ENCODE results near the gene PNN. TPM values are rescaled to one million over a fixed set of nuclear protein-coding genes. Genes with fewer than 3 reads are reported as not detected.
"Not testable (repeated sequence)": the region's sequence is repeated elsewhere in the genome, so short reads cannot be mapped to it uniquely, and the experiment has no call there.

Gene PNN
- total and polyA plus RNA-seq, 2 of the 8 experiments (the other 6 are each of a cell fraction or from before 2014, with no cell fraction given) = 27.5 to 121 TPM

DNA sequence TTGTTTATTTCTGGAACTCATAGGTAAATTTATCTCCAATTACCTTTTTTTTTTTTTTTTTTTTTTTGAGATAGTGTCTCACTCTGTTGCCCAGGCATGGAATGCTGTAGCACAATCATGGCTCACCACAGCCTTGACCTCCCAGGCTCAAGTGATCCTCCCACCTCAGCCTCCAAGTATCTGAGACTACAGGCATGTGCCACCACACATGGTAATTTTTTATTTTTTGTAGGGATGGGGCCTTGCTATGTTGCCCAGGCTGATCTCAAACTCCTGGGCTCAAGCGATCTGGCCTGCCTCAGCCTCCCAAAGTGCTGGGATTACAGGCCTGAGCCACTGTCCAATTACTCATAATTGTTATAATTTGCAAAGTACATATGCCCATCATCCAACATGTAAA, 45.4 kb downstream of the PNN start:
- FAIRE-seq; H2BK15ac ChIP-seq (ENCODE audit: low read length); H3K56ac ChIP-seq (replicated peaks; ENCODE audit: insufficient read length, low read depth, low read length); H2BK20ac ChIP-seq (ENCODE audit: low read length); H3K14ac ChIP-seq (ENCODE audit: insufficient read length); H4K5ac ChIP-seq (ENCODE audit: insufficient read length, low read depth, low read length); H3K27me3 ChIP-seq (replicated peaks in 1 of 4; ENCODE audit: control insufficient read depth in 3 of 4, extremely low read depth in 1 of 4, insufficient read depth in 3 of 4, low read length in 3 of 4); H3K18ac ChIP-seq (ENCODE audit: extremely low read depth, low read length); H3K4me3 ChIP-seq (ENCODE audit: extremely low read depth in 1 of 4, insufficient read depth in 2 of 4, low read depth in 3 of 4, low read length in 4 of 4); H2AK5ac ChIP-seq (ENCODE audit: low read depth, low read length); H3K9ac ChIP-seq (replicated peaks in 1 of 4; ENCODE audit: extremely low read depth in 1 of 4, low read depth in 3 of 4, low read length in 3 of 4); H4K91ac ChIP-seq (replicated peaks; ENCODE audit: insufficient read length, low read length); H3K27ac ChIP-seq (ENCODE audit: low read depth, low read length); DNase-seq (ENCODE audit: low read depth in 1 of 2, low spot score in 2 of 2); H3K23me2 ChIP-seq (ENCODE audit: low read depth, low read length); H2AFZ ChIP-seq (ENCODE audit: low read length); H3K9me3 ChIP-seq (ENCODE audit: insufficient read depth in 2 of 2, low read depth in 1 of 2, low read length in 1 of 2); H4K8ac ChIP-seq (ENCODE audit: extremely low read depth, insufficient read depth, low read length); H3K79me2 ChIP-seq (ENCODE audit: control insufficient read depth in 1 of 2, insufficient read depth in 2 of 2, low read length in 2 of 2); H2BK120ac ChIP-seq (replicated peaks; ENCODE audit: low read depth, low read length); H2BK5ac ChIP-seq (ENCODE audit: low read depth, low read length); H3K23ac ChIP-seq (ENCODE audit: insufficient read length); CTCF ChIA-PET (ENCODE audit: partially characterized antibody); H3K4ac ChIP-seq (replicated peaks; ENCODE audit: insufficient read length, low read depth, low read length); H3K4me1 ChIP-seq (replicated peaks in 1 of 4; ENCODE audit: control insufficient read depth in 3 of 4, insufficient read depth in 4 of 4, low read length in 3 of 4); H2BK12ac ChIP-seq (ENCODE audit: low read depth, low read length); H4K20me1 ChIP-seq (replicated peaks in 1 of 2; ENCODE audit: control insufficient read depth in 1 of 2, insufficient read depth in 2 of 2, low read length in 2 of 2); H3K36me3 ChIP-seq (ENCODE audit: control insufficient read depth in 2 of 4, insufficient read depth in 4 of 4, low read length in 3 of 4); H3K79me1 ChIP-seq (ENCODE audit: low read depth, low read length); H3K4me2 ChIP-seq (ENCODE audit: insufficient read depth in 1 of 2, low read depth in 2 of 2, low read length in 2 of 2): not testable (repeated sequence)
- 94% methylated on average over 1 of the region's 1 CpG; no CpG with 5 or more reads in 1 of the 2 experiments for WGBS, 2 experiments (ENCODE audit: extremely low coverage in 1 of 2, insufficient coverage in 1 of 2, insufficient read length in 1 of 2, insufficient replicate concordance in 2 of 2, low coverage in 1 of 2, low lambda C conversion rate in 2 of 2, missing lambda C conversion rate in 1 of 2)
- POLR2A ChIA-PET (ENCODE audit: partially characterized antibody) = interaction anchor here (1.0 kb wide), 1 partner anchor 135 kb away, joined by 3 read pairs; no protein-coding TSS in a partner anchor
